LNCaP clone FGC (cell line): Measurements from ENCODE around the gene TMEM232.
"Not testable (repeated sequence)": the region's sequence is repeated elsewhere in the genome, so short reads cannot be mapped to it uniquely, and the experiment has no call there.

Source experiments
- DNase-seq: peaks from one replicate; pipeline ENCODE4 v3.0.0-alpha.2; 2011; ENCODE audit warnings: low read depth
- H3K4me3 ChIP-seq: 2 replicates; pipeline ENCODE4 v1.5.1; 2011; ENCODE audit warnings: mild to moderate bottlenecking, low read depth, low read length, control low read depth
- CTCF ChIP-seq: IDR thresholded peaks from 2 replicates; pipeline ENCODE4 v1.5.1; 2012; ENCODE audit warnings: mild to moderate bottlenecking; ENCODE audit not compliant: control insufficient read depth, insufficient read depth; ENCODE audit errors: extremely low read depth

The TMEM232 gene

GRCh38 chr5:110736753-110737152, 10.3 kb upstream of the TMEM232 start:
- no peak for TF ChIP-seq CTCF
- H3K4me3 ChIP-seq = no peak overlapping the region
- DNase-seq = no peak

- DNase-seq = no peak
- H3K4me3 ChIP-seq = no peak overlapping the region
- TF ChIP-seq CTCF = no peak
These were observed 9.1 kb upstream of the TMEM232 start for GRCh38 chr5:110735556-110735955.

GRCh38 chr5:110734101-110734500, 7.6 kb upstream of the TMEM232 start:
- H3K4me3 ChIP-seq = no peak overlapping the region
- TF ChIP-seq CTCF = no peak
- DNase-seq = no peak

- not testable (repeated sequence) for H3K4me3 ChIP-seq
These were observed 5.0 kb upstream of the TMEM232 start for GRCh38 chr5:110731499-110731898.

GRCh38 chr5:110727025-110727314, 499 bp upstream of the TMEM232 start:
- H3K4me3 ChIP-seq = peak overlapping the region; percentile 66
- DNase-seq = peak; percentile 28
- peak; percentile 31; the same call in 1 of the 2 replicates for TF ChIP-seq CTCF

More at GRCh38 chr5:110731499-110731898, 5.0 kb upstream of the TMEM232 start:
- DNase-seq = not testable (repeated sequence)

GRCh38 chr5:110718311-110718710, 8.2 kb downstream of the TMEM232 start:
- no peak overlapping the region for H3K4me3 ChIP-seq
- DNase-seq = no peak
- no peak for TF ChIP-seq CTCF

GRCh38 chr5:110716247-110717245, 9.9 kb downstream of the TMEM232 start:
- TF ChIP-seq CTCF = 0 out of 2 replicates have a peak, but pooled peaks have one; percentile 14
- H3K4me3 ChIP-seq = no peak overlapping the region
- DNase-seq = no peak
